ENCODE results near the gene NSL1.

- TF ChIP-seq CTCF (IDR thresholded peaks at IDR 0.05) (no peak), ZFX (IDR thresholded peaks at IDR 0.05; ENCODE audit: borderline replicate concordance) (no peak)
Observed at GRCh38 chr1:212777151-212777550, 14.4 kb downstream of the NSL1 start.

Measured in 22Rv1 (cell line).